ENCODE results near the gene PIP5KL1. TPM values are rescaled to one million over a fixed set of nuclear protein-coding genes. Genes with fewer than 3 reads are reported as not detected.

The PIP5KL1 gene
- total RNA-seq, 2 donors from 2014 or later = 0.85 to 0.89 TPM

- Histone ChIP-seq H3K27ac (peak overlapping the region; percentile 75), H3K9ac (ENCODE audit: low read depth in 2 of 2, low read length in 2 of 2) (no peak overlapping the region), H3K4me3 (no peak overlapping the region), H3K4me1 (peaks cover 12% of the 10 kb centered on the region), H3K9me3 (no peaks in the 10 kb centered on the region), H3K27me3 (no peaks in the 10 kb centered on the region), H3K36me3 (peaks cover 36% of the 10 kb centered on the region)
- DNase-seq = peak; percentile 73
- intact Hi-C loops (cut with DNase I) = no loop called here
- no peak for TF ChIP-seq CTCF (IDR thresholded peaks at IDR 0.05)
Observed at GRCh38 chr9:127897193-127897692, 33.3 kb downstream of the PIP5KL1 start.

GRCh38 chr9:127896395-127897192 is 34.0 kb downstream of the PIP5KL1 start:
- no peak overlapping the region for H3K4me3 ChIP-seq
- intact Hi-C loops (cut with DNase I) = no loop called here
- no peak overlapping the region for H3K27ac ChIP-seq
- no peaks in the 10 kb centered on the region for H3K9me3 ChIP-seq
- peaks cover 37% of the 10 kb centered on the region for H3K36me3 ChIP-seq
- TF ChIP-seq CTCF (IDR thresholded peaks at IDR 0.05) = no peak
- no peaks in the 10 kb centered on the region for H3K27me3 ChIP-seq
- H3K9ac ChIP-seq (ENCODE audit: low read depth in 2 of 2, low read length in 2 of 2) = no peak overlapping the region
- peaks cover 12% of the 10 kb centered on the region for H3K4me1 ChIP-seq
- peak; percentile 15 for DNase-seq

GRCh38 chr9:127895811-127896210 is 34.8 kb downstream of the PIP5KL1 start:
- no peak overlapping the region for H3K4me3 ChIP-seq
- H3K27me3 ChIP-seq = no peaks in the 10 kb centered on the region
- no peak for TF ChIP-seq CTCF (IDR thresholded peaks at IDR 0.05)
- intact Hi-C loops (cut with DNase I) = no loop called here
- peaks cover 37% of the 10 kb centered on the region for H3K36me3 ChIP-seq
- no peak overlapping the region for H3K9ac ChIP-seq (ENCODE audit: low read depth in 2 of 2, low read length in 2 of 2)
- peak; percentile 17 for DNase-seq
- H3K9me3 ChIP-seq = no peaks in the 10 kb centered on the region
- peaks cover 12% of the 10 kb centered on the region for H3K4me1 ChIP-seq
- H3K27ac ChIP-seq = no peak overlapping the region

- DNase-seq = no peak
- Histone ChIP-seq H3K9me3 (no peaks in the 10 kb centered on the region), H3K36me3 (peaks cover 37% of the 10 kb centered on the region), H3K4me3 (no peak overlapping the region), H3K4me1 (peaks cover 6% of the 10 kb centered on the region), H3K27ac (no peak overlapping the region), H3K27me3 (no peaks in the 10 kb centered on the region), H3K9ac (ENCODE audit: low read depth in 2 of 2, low read length in 2 of 2) (no peak overlapping the region)
- no peak for TF ChIP-seq CTCF (IDR thresholded peaks at IDR 0.05)
- intact Hi-C loops (cut with DNase I) = no loop called here
Observed at GRCh38 chr9:127893392-127893791, 37.2 kb downstream of the PIP5KL1 start.

GRCh38 chr9:127892831-127893230 is 37.7 kb downstream of the PIP5KL1 start:
- no peak for DNase-seq
- Histone ChIP-seq H3K27ac (no peak overlapping the region), H3K27me3 (no peaks in the 10 kb centered on the region), H3K4me1 (peaks cover 4% of the 10 kb centered on the region), H3K9ac (ENCODE audit: low read depth in 2 of 2, low read length in 2 of 2) (no peak overlapping the region), H3K36me3 (peaks cover 37% of the 10 kb centered on the region), H3K9me3 (no peaks in the 10 kb centered on the region), H3K4me3 (no peak overlapping the region)
- intact Hi-C loops (cut with DNase I) = no loop called here
- TF ChIP-seq CTCF (IDR thresholded peaks at IDR 0.05) = no peak

Data from colonic mucosa (tissue), 4 donors.